HCT116 (cell line): ENCODE measurements around the gene SLTM.

Experiments
- CTCF ChIP-seq, 3 experiments: fragments of 200-600 bp in 1 of 3; sonication (generic) in 1 of 3; IDR thresholded peaks in 2 of 3; conservative IDR thresholded peaks in 1 of 3; 2 replicates each; pipeline ENCODE4 v1.5.1; 2012 to 2017; ENCODE audit warnings: low read depth in 2 of 3, low read length in 2 of 3, antibody characterized with exemption in 1 of 3, borderline replicate concordance in 1 of 3, control low read depth in 1 of 3, mild to moderate bottlenecking in 1 of 3, mixed read lengths in 1 of 3, mixed run types in 1 of 3, moderate library complexity in 1 of 3; ENCODE audit not compliant: insufficient read depth in 1 of 3
- ZFX ChIP-seq: fragments of 450-650 bp; IDR thresholded peaks from 2 replicates; pipeline ENCODE4 v1.6.1; 2017

- no peak for TF ChIP-seq CTCF (IDR thresholded peaks at IDR 0.05 in 2 of 3, conservative IDR thresholded peaks at IDR 0.05 in 1 of 3; ENCODE audit: borderline replicate concordance in 1 of 3, insufficient read depth in 1 of 3, low read depth in 2 of 3, low read length in 2 of 3)
- no peak for TF ChIP-seq ZFX
Observed at GRCh38 chr15:58929891-58930416, 3.5 kb downstream of the SLTM start.
